Hematopoietic multipotent progenitor cell treated with erythropoietin and hydrocortisone succinate and interleukin-3 and kit ligand, for 4 days (in vitro differentiated cells): Measurements from ENCODE around the gene VWC2L.

Experiments used
- DNase-seq: peaks from one replicate; pipeline ENCODE4 v3.0.0-alpha.2; 2015

Gene VWC2L

DNA sequence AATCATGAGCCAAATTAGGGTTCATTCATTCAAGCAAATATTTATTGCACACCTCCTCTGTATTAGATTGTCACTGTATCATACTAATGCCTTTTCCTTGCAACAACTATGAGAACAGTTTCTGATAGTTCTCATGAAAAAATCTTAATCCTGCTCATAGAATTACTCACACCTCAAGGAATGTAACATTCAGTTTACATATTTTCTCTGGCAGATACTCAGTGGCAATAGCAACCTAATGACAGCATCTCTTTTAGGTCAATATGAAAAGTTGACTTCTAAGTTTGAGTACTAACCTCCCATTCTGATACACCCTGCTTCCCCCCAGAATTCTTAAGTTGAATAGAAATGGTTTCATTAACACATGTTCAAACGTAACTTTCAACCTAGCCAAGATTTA is 132.0 kb downstream of the VWC2L start:
- no peak for DNase-seq

DNA sequence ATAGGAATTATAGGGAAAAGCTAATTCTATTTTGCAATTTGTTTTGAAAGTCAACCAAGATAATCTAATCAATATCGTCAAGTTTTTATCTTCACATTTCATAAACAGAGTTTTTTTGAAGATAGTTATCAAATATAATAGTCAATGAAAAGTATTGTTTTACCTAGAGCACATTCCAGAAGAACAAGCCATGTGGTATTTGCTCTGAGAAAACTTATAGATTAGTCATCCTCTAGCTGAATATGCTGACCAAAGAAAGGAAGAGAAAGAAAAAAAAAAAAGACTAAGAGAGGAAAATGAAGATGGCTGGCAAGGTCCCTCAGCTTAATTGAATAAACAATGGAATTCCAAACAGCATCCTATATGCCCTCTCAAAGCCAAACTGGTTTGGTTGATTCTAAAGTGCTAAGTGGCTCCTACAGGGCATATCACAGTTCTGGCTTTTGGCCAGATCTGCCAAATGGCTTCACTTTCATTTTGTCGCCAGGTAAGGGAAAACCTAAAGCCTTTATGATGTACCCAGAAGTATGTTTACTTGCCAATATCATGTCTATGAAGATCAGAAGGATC is 132.6 kb downstream of the VWC2L start:
- no peak for DNase-seq

DNA sequence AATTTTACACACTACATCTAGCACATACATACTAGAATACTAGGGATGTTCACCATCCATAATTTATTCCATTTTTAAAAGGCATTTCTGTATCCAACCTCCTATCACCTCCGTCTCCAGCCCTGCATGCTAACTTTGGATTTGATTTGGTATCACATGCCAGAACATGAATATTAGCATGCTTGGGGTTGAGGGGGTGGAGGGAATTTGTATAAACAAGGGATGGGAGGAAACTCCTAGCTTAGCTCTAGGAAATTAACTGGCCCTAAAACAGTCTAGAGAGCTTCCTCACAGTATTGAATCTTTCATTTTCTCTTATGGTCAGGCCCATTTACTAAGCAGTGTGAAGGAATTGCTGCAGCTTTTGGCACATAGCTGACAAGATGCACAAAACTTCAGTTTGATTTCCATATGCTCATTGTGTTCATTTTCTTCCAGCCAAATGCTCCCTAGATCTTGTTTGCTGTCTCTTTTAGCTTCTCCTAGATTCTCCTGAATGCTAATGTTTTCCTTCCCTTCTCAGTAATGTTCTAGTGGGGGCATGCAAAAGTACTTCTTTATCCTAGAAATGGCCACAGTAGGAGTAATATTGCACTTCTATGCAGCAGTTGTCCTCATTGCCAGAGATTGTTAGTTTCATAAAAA is 135.2 kb downstream of the VWC2L start:
- no peak for DNase-seq

DNA sequence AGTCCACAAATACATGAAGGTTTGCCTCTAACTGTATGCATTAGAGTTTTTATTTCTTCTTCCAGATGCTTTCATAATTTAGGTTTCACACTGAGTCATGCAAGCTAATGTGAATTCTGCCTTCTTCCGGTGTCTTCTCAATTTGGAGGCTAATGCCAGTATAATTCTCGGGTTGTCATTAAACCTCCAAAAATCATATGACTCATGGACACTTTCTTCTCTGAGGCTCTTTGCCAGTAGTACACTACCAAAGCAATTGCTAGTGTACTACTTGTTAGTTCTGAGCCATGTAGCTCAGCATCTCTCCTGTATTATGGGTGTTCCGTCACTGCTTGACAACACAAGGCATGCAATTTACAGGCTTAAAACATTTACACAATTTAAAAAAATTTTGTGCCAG is 137.1 kb downstream of the VWC2L start:
- DNase-seq: no peak

DNA sequence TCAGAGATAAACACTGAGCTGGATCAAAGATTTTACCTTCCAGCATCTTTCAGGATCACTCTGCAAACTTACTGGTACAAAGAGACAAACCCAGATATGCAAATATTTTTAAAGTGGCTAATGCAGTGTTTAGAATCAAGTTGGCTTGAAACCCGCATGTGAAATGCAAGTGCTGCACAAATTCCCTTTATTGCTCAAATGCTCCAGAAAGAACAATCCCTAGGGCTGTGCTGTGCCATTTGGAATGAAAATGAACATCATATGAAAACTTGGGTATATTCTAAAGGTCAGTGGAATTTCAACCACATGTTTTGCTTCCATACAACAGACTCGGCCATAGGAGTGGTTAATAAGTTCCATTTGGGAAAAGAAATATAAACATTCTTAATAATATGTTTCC is 139.1 kb downstream of the VWC2L start:
- no peak for DNase-seq

- DNase-seq: peak; percentile 66
Measured at GRCh38 chr2:214550786-214551185, 139.9 kb downstream of the VWC2L start.

DNA sequence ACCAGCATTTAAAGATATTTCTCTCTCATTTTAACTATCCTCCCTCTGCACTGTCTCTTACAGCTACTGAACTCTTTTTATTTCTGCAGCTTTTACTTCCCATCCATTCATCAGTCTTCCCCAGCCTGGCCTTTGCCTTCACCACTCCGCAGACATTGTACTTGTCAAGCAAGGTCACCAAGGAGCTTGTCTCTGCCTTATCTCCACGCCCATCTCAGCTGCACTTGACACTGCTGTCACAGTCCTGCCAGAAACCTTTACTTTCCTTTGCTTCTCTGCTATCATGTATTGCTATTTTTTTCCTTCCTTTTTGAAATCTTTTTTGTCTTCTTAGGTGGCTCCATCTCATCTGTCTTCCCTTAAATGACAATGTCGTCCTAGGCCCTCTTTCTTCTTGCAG is 147.0 kb downstream of the VWC2L start:
- DNase-seq: no peak

GRCh38 chr2:214558341-214558740 is 147.5 kb downstream of the VWC2L start:
- no peak for DNase-seq

GRCh38 chr2:214560176-214560575 is 149.3 kb downstream of the VWC2L start:
- DNase-seq: no peak

DNA sequence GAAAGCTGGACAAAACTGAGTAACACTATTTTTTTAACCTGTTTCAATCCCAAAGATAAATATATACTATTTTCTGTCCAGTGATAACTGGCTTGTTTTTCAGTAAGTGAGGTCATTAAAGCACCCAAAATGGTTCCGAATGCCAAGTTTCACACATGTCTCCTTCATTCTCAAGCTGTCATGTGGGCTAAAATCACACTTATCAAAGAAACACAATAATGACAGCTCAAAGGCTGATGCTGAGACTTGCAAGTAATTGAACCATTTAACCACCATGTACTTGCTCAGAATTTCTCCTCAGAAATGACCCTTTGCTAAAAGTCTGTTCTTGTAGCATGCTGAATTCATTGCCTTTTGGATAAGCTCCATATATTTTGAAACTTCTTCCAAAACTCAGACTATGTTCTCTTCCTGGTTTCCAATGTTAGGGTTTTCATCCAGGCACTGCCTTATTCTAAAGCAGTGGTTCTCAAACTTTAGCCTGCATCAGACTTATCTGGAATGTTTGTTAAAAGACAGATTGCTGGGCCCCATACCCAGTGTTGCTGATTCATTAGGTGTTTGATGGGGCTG is 149.8 kb downstream of the VWC2L start:
- DNase-seq: no peak

- no peak for DNase-seq
Measured at GRCh38 chr2:214565246-214565645, 154.4 kb downstream of the VWC2L start.

DNA sequence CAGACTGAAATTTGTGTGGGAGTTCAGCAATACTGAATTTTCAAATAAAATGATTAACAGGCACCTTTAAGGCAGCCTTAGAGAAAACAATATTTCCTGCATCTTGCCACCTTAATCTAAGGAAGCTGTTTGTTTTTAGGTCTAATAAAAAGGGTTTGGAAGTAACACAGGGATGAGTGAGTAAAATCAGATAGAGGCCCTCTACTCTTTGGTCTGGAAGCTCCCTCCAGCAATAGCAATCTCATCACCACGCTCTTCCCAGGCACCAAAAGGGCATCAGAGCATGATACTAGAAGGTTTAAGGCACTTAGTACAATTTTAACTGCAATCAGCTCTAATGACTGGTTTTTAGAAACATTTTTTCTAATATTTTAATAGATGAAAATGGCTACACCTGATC is 155.6 kb downstream of the VWC2L start:
- DNase-seq: no peak

DNA sequence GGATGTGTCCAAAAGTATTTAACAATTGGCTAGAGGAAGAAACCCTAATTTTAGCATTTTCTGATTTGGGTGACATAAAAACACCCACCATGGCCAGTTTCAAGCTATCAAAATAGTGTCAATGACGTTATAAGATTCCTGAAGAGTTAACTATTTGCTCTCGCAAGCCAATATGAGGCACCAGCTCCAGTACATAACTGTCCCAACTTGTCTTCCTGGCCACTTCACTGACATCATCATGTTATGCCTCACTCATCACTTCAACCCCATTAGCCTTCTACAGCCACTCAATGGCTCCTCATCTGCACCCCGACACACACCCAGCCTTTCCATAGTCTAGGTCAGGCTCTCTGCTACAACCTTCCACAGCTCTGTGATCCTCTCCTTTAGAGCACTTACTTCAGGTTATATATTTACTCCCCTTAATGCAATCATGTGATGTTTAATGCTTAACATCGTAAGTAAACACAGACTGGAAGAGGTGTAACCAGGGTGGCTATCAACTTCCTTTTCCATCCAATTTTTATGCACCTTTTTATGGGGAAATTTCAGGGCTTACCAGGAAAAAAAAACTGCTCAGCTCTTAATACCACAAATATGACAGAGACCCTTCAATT is 158.7 kb downstream of the VWC2L start:
- no peak for DNase-seq

DNA sequence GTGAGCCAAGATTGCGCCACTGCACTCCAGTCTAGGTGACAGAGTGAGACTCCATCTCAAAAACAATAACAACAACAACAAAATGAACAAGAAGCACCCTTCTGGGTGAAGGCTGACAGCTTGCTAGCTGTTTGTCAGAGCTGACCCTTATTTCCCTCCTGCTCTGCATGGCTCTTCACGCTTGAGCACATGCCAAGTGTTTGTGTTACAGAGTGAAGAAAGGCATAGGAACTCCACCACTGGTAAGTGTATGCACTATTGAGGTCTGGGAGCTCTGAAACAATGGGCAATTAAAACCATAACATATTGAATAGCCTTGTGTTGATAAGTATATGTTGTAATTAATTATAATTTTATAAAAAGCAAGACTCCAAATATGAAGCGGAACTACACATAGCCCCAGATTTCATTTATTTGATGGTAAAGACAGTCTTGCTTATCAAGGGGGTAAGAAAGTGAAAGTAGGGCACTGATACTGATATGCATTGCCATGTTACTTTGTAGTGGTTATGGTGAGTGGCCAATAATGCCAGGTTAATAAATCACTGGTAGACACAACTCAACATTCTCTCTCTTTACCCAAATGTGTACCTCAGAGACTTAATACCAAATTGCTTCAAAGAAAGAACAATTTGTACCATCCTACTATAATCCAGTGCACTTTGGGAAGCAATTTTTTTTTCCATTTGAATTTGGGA is 163.4 kb downstream of the VWC2L start:
- DNase-seq: no peak

DNA sequence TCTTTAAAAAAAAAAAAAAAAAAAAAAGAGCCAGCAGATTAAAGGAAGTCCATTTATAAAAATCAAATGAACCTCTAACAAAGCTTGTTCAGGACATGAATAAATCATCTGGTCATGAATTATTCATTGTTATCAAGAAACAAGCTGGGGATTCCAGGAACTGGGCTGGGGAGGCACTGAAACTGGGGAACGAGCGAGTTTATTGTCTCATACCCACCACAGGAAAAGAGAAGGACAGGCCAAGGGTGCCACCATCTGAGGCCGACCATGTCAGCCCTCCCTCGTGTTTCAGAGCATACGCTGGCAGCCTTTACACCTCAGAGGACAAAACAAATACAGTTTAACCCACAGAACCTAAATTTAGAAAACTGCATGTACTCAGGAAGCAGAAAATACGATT is 164.2 kb downstream of the VWC2L start:
- peak; percentile 32 for DNase-seq

- DNase-seq: no peak
Measured at GRCh38 chr2:214575465-214575864, 164.6 kb downstream of the VWC2L start.

- DNase-seq: no peak
Measured at GRCh38 chr2:214577769-214578168, 166.9 kb downstream of the VWC2L start.

DNA sequence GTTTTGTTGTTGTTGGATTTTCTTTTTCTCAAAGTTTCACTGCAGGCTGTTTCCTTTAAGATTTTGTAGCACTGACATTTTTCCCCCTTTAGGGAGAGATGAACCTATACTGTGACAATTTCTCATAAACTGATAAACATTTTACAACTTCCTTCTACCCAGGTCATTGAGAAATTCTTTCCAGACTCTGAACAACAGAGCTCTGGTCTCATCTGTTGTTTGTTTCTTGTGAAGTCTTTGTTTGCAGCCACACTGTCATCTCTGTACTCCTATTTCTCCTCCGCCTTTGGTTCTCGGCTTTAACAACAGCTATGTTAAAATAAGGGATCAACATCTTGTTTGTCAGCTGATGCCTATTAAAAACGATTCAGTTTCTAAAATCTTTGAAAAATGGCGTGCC is 167.6 kb downstream of the VWC2L start:
- no peak for DNase-seq

DNA sequence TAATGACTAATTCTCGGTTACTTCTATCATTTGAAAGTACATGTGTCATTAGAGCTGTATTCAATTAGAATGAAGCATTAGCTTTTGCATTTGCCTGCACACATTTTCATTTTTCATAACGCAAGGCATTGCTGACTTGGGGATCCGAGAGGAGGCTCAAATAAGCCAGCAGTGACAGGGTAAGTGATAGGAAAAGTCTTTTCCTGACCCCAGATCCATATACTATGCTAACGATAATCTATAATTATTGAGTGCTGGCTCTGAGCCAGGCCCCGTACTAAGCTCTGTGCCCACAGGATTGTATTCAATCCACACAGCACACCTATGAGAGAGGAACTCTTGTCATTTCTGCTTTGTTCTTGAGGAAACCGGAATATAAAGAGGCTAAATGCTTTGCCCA is 168.2 kb downstream of the VWC2L start:
- no peak for DNase-seq

- peak; percentile 14 for DNase-seq
Measured at GRCh38 chr2:214587442-214587841, 176.6 kb downstream of the VWC2L start.

DNA sequence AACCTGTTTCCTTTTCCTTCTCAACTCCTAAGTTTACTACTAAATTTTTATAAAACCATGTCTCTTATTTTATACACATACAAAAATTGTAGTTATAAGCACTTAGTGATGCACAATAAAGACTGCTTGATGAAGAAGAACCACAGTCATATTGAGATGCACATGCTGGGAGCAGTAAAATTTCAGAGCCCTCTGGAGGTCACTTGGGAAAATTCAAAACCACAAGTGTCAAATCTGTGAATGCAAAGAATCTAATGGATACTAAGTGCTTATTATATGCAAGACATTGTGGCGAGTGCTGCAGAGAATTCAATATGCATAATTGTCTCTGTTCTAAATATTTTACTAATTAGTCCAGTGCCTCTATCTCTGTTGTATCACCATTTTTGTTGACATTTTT is 180.5 kb downstream of the VWC2L start:
- DNase-seq: peak; percentile 16

DNA sequence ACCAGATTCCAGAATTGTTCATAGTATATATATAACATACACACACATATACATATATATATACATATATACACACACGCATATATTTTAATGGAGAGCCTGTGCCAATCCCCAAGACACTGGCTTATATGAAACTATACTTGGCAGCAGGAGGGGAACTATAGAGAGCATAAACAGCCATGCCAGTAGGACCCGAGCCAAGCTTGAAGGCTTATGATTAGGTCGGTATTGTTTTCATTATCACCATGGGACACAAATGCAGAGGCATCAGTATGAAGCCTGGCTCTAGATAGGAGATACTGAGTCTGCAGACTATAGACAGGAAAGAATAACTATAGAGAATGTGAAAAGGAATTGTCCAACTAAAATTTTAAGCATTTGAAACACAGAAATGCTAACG is 181.2 kb downstream of the VWC2L start:
- DNase-seq: no peak

GRCh38 chr2:214593727-214594126 is 182.9 kb downstream of the VWC2L start:
- no peak for DNase-seq
